ENCODE measurements around the gene GPANK1. TPM values are rescaled to one million over a fixed set of nuclear protein-coding genes. Genes with fewer than 3 reads are reported as not detected.
A peak's percentile ranks its signal among the peaks of the same experiment; 100 is the strongest.

The GPANK1 gene
- total and polyA plus RNA-seq, 9 of the 15 experiments (the other 6 are each of a cell fraction or from before 2014, with no cell fraction given): 32.2 to 111 (median 46.3) TPM

GRCh38 chr6:31689249-31690110, 24.7 kb upstream of the GPANK1 start:
- no peak overlapping the region; the same call in 1 of the 2 replicates for H3K4me3 ChIP-seq
- H3K4me2 ChIP-seq (ENCODE audit: insufficient read depth, low read length): peak overlapping the region; percentile 82
- WGBS (ENCODE audit: insufficient coverage, low coverage, missing lambda C conversion rate): 60% methylated on average over 11 of the region's 11 CpGs
- BruUV-seq (replicated peaks): no TSS peak
- peaks cover 89% of the 10 kb centered on the region for H3K36me3 ChIP-seq (ENCODE audit: control insufficient read depth, insufficient read depth, low read length)
- H3K9ac ChIP-seq (ENCODE audit: insufficient read depth in 1 of 2, low read depth in 2 of 2, low read length in 2 of 2): peak overlapping the region; percentile 68 to 86
- no peaks in the 10 kb centered on the region for H3K9me3 ChIP-seq (replicated peaks; ENCODE audit: control insufficient read depth, insufficient read depth, low read depth, low read length)
- ChIA-PET CTCF (ENCODE audit: low intra/inter-chr PET ratio) (interaction anchor here (1.0 to 1.5 kb wide), 3 partner anchors 13 to 79 kb away, joined by 3 read pairs; no protein-coding TSS in a partner anchor), POLR2A (interaction anchor here (0.6 to 7.1 kb wide), 30 partner anchors 11 to 960 kb away, joined by 3 to 158 read pairs (median 5); partner anchors contain the start of genes ABHD16A, C6orf47, CLIC1 and DDAH2)
- no peaks in the 10 kb centered on the region for H4K20me1 ChIP-seq (replicated peaks; ENCODE audit: control insufficient read depth, insufficient read depth, low read length)
- H3K79me2 ChIP-seq (ENCODE audit: control insufficient read depth, insufficient read depth, low read length): no peaks in the 10 kb centered on the region; the same call in 2 of the 3 replicates
- peak overlapping the region; percentile 88 for H3K27ac ChIP-seq (ENCODE audit: extremely low read depth, low read depth, low read length)
- no peaks in the 10 kb centered on the region for H3K27me3 ChIP-seq (ENCODE audit: control insufficient read depth in 2 of 2, insufficient read depth in 2 of 2, low read length in 2 of 2)
- peaks cover 63 to 65% of the 10 kb centered on the region in 2 experiments for H3K4me1 ChIP-seq (replicated peaks in 1 of 2; ENCODE audit: control insufficient read depth in 2 of 2, insufficient read depth in 2 of 2, low read length in 2 of 2)
- intact Hi-C loops (cut with micrococcal nuclease): loop anchor here (1.0 to 2.0 kb wide), 3 partner anchors 14 to 141 kb away; partner anchors contain the start of gene ABHD16A
- no peak overlapping the region for H2AFZ ChIP-seq (ENCODE audit: low read depth, low read length)
- peak; percentile 58 for FAIRE-seq
- ATAC-seq: peak; percentile 60
- in situ Hi-C loops (cut with MboI): loop anchor here (5.0 kb wide), 1 partner anchor 78 kb away; no protein-coding TSS in a partner anchor
- DNase-seq (ENCODE audit: extremely low read depth in 1 of 4, low spot score in 3 of 4): peak in 2 of 4 experiments; percentile 66 to 72
- H3K9me1 ChIP-seq (ENCODE audit: control insufficient read depth, insufficient read depth, low read length): no peaks in the 10 kb centered on the region
- TF ChIP-seq SREBF1 (IDR thresholded peaks at IDR 0.05; ENCODE audit: borderline replicate concordance, low read depth, low read length) (no peak), SIRT6 (IDR thresholded peaks at IDR 0.05; ENCODE audit: low read depth, low read length) (no peak), NR1H2 (CRISPR knock-in tag; IDR thresholded peaks at IDR 0.05) (no peak), MECOM (CRISPR knock-in tag; IDR thresholded peaks at IDR 0.05) (0 out of 2 replicates have a peak, but pooled peaks have one; percentile 47), TBL1XR1 (IDR thresholded peaks at IDR 0.05; ENCODE audit: low read length in 2 of 2) (no peak), ZNF133 (CRISPR knock-in tag; IDR thresholded peaks at IDR 0.05) (no peak), ZBTB26 (CRISPR knock-in tag; IDR thresholded peaks at IDR 0.05) (no peak), ZBTB40 (IDR thresholded peaks at IDR 0.05) (no peak), ZBTB40 (CRISPR knock-in tag; IDR thresholded peaks at IDR 0.05) (no peak)
